Measurements from ENCODE around the gene FOXA1. TPM values are rescaled to one million over a fixed set of nuclear protein-coding genes. Genes with fewer than 3 reads are reported as not detected.

Gene FOXA1
- total RNA-seq, 2 experiments from 2014 or later = 0.05 to 0.07 TPM

- Mint-ChIP-seq H3K4me3 (no peak overlapping the region), H3K9me3 (ENCODE audit: low read depth) (peaks cover 3% of the 10 kb centered on the region), H3K27ac (no peak overlapping the region), H3K4me1 (peaks cover 28% of the 10 kb centered on the region), H3K36me3 (ENCODE audit: low read depth) (peaks cover 5% of the 10 kb centered on the region), H3K27me3 (peaks cover 62% of the 10 kb centered on the region)
- intact Hi-C loops (cut with DNase I, micrococcal nuclease) = loop anchor here (2.0 to 10.0 kb wide), 4 partner anchors 13 to 1275 kb away; partner anchors contain the start of gene MBIP (in 1 of the 2)
- CTCF ChIA-PET = interaction anchor here (1.0 kb wide), 1 partner anchor 40 kb away, joined by 3 read pairs; no protein-coding TSS in a partner anchor
- ATAC-seq (no peak), DNase-seq (no peak)
- POLR2A ChIA-PET = no interaction called here
These were observed 4.7 kb upstream of the FOXA1 start for GRCh38 chr14:37599507-37600368.

GRCh38 chr14:37598747-37599506 lies 3.9 kb upstream of the FOXA1 start:
- Mint-ChIP-seq H3K27ac (no peak overlapping the region), H3K36me3 (ENCODE audit: low read depth) (peaks cover 5% of the 10 kb centered on the region), H3K27me3 (peaks cover 65% of the 10 kb centered on the region), H3K4me3 (no peak overlapping the region), H3K9me3 (ENCODE audit: low read depth) (peaks cover 6% of the 10 kb centered on the region), H3K4me1 (peaks cover 33% of the 10 kb centered on the region)
- no peak for ATAC-seq
- POLR2A ChIA-PET = no interaction called here
- CTCF ChIA-PET = interaction anchor here (1.0 kb wide), 1 partner anchor 40 kb away, joined by 3 read pairs; no protein-coding TSS in a partner anchor
- intact Hi-C loops (cut with DNase I, micrococcal nuclease) = loop anchor here in 1 of 2 experiments (5.0 to 10.0 kb wide), 3 partner anchors 476 to 1274 kb away; partner anchors contain the start of gene MBIP
- DNase-seq = no peak

- Mint-ChIP-seq H3K27ac (no peak overlapping the region), H3K36me3 (ENCODE audit: low read depth) (peaks cover 5% of the 10 kb centered on the region), H3K4me3 (no peak overlapping the region), H3K27me3 (peaks cover 66% of the 10 kb centered on the region), H3K4me1 (peaks cover 33% of the 10 kb centered on the region), H3K9me3 (ENCODE audit: low read depth) (peaks cover 7% of the 10 kb centered on the region)
- intact Hi-C loops (cut with DNase I, micrococcal nuclease) = loop anchor here in 1 of 2 experiments (5.0 to 10.0 kb wide), 3 partner anchors 477 to 1273 kb away; partner anchors contain the start of gene MBIP
- DNase-seq (no peak), ATAC-seq (no peak)
- ChIA-PET CTCF (no interaction called here), POLR2A (no interaction called here)
These were observed 3.1 kb upstream of the FOXA1 start for GRCh38 chr14:37597914-37598746.

- ATAC-seq (no peak), DNase-seq (no peak)
- intact Hi-C loops (cut with DNase I, micrococcal nuclease) = loop anchor here in 1 of 2 experiments (5.0 to 10.0 kb wide), 3 partner anchors 477 to 1273 kb away; partner anchors contain the start of gene MBIP
- H3K4me3 Mint-ChIP-seq = no peak overlapping the region
- no peak overlapping the region for H3K27ac Mint-ChIP-seq
- peaks cover 68% of the 10 kb centered on the region for H3K27me3 Mint-ChIP-seq
- ChIA-PET CTCF (no interaction called here), POLR2A (no interaction called here)
- H3K9me3 Mint-ChIP-seq (ENCODE audit: low read depth) = peaks cover 7% of the 10 kb centered on the region
- H3K36me3 Mint-ChIP-seq (ENCODE audit: low read depth) = peaks cover 6% of the 10 kb centered on the region
- peaks cover 34% of the 10 kb centered on the region for H3K4me1 Mint-ChIP-seq
These were observed 2.5 kb upstream of the FOXA1 start for GRCh38 chr14:37597538-37597913.

- no peak for ATAC-seq
- H3K4me1 Mint-ChIP-seq = peaks cover 35% of the 10 kb centered on the region
- CTCF ChIA-PET = no interaction called here
These were observed 1.9 kb upstream of the FOXA1 start for GRCh38 chr14:37596790-37597472.

GRCh38 chr14:37595809-37596621 lies 966 bp upstream of the FOXA1 start:
- Mint-ChIP-seq H3K27ac (no peak overlapping the region), H3K27me3 (peaks cover 70% of the 10 kb centered on the region), H3K36me3 (ENCODE audit: low read depth) (peaks cover 8% of the 10 kb centered on the region), H3K9me3 (ENCODE audit: low read depth) (peaks cover 10% of the 10 kb centered on the region), H3K4me1 (peaks cover 35% of the 10 kb centered on the region), H3K4me3 (peak overlapping the region; percentile 66)
- intact Hi-C loops (cut with DNase I, micrococcal nuclease) = loop anchor here in 1 of 2 experiments (2.0 to 10.0 kb wide), 4 partner anchors 349 to 1271 kb away; partner anchors contain the start of gene MBIP
- POLR2A ChIA-PET = no interaction called here
- peak; percentile 95 for ATAC-seq
- peak; percentile 91 for DNase-seq
- CTCF ChIA-PET = interaction anchor here (0.7 kb wide), 1 partner anchor 9 kb away, joined by 3 read pairs; no protein-coding TSS in a partner anchor

More at GRCh38 chr14:37596790-37597472, 1.9 kb upstream of the FOXA1 start:
- H3K4me3 Mint-ChIP-seq = no peak overlapping the region
- POLR2A ChIA-PET = no interaction called here
- peaks cover 71% of the 10 kb centered on the region for H3K27me3 Mint-ChIP-seq
- DNase-seq = no peak
- peaks cover 8% of the 10 kb centered on the region for H3K9me3 Mint-ChIP-seq (ENCODE audit: low read depth)
- intact Hi-C loops (cut with DNase I, micrococcal nuclease) = loop anchor here in 1 of 2 experiments (5.0 to 10.0 kb wide), 3 partner anchors 478 to 1272 kb away; partner anchors contain the start of gene MBIP
- peaks cover 8% of the 10 kb centered on the region for H3K36me3 Mint-ChIP-seq (ENCODE audit: low read depth)
- no peak overlapping the region for H3K27ac Mint-ChIP-seq

GRCh38 chr14:37594238-37594970 lies 645 bp downstream of the FOXA1 start:
- peaks cover 8% of the 10 kb centered on the region for H3K36me3 Mint-ChIP-seq (ENCODE audit: low read depth)
- H3K27ac Mint-ChIP-seq = peak overlapping the region; percentile 29
- CTCF ChIA-PET = no interaction called here
- intact Hi-C loops (cut with DNase I, micrococcal nuclease) = loop anchor here (2.0 to 10.0 kb wide), 6 partner anchors 348 to 1270 kb away; partner anchors contain the start of genes MBIP (in 1 of the 2) and PAX9 (in 1 of the 2)
- H3K4me3 Mint-ChIP-seq = peak overlapping the region; percentile 53
- POLR2A ChIA-PET = no interaction called here
- peaks cover 12% of the 10 kb centered on the region for H3K9me3 Mint-ChIP-seq (ENCODE audit: low read depth)
- DNase-seq (peak; percentile 75), ATAC-seq (no peak)
- H3K4me1 Mint-ChIP-seq = peaks cover 28% of the 10 kb centered on the region
- H3K27me3 Mint-ChIP-seq = peaks cover 66% of the 10 kb centered on the region

- Mint-ChIP-seq H3K4me3 (peak overlapping the region; percentile 53), H3K4me1 (peaks cover 21% of the 10 kb centered on the region), H3K27me3 (peaks cover 67% of the 10 kb centered on the region), H3K27ac (peak overlapping the region; percentile 29), H3K9me3 (ENCODE audit: low read depth) (peaks cover 15% of the 10 kb centered on the region), H3K36me3 (ENCODE audit: low read depth) (peaks cover 5% of the 10 kb centered on the region)
- DNase-seq (no peak), ATAC-seq (no peak)
- ChIA-PET CTCF (interaction anchor here (0.8 kb wide), 1 partner anchor 606 kb away, joined by 3 read pairs; no protein-coding TSS in a partner anchor), POLR2A (no interaction called here)
- intact Hi-C loops (cut with DNase I, micrococcal nuclease) = loop anchor here (2.0 to 10.0 kb wide), 7 partner anchors 347 to 1269 kb away; partner anchors contain the start of genes MBIP (in 1 of the 2) and PAX9 (in 1 of the 2)
These were observed 1.4 kb downstream of the FOXA1 start for GRCh38 chr14:37593511-37594237.

Data from activated CD4-positive, alpha-beta T cell treated with anti-CD3 and anti-CD28 coated beads for 36 hours (primary cell).